ENCODE results near the gene ALMS1. TPM values are rescaled to one million over a fixed set of nuclear protein-coding genes. Genes with fewer than 3 reads are reported as not detected.
"Not testable (repeated sequence)": the region's sequence is repeated elsewhere in the genome, so short reads cannot be mapped to it uniquely, and the experiment has no call there.

Gene ALMS1
- total and polyA plus RNA-seq, 7 donors = 3.7 to 8.2 (median 6.0) TPM

DNA sequence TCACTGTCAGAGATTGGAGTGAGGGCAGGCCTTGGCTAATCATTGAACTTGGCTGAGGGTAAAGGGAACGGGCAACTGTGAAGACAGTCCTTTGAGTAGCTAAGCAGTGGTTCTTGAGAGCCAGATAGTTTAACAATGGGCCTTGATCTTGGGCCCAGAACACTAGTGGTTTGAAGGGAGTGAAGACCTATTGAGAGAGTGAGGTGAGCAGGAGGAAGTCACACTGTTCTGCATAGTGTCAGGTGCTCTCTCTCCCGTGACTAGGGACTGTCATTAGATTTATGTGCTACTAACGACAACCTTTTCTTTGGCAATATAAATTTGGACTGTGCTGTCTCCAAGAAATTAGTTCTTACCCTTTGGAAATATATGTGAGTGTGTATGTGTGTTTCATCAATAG lies 44.6 kb upstream of the ALMS1 start:
- Histone ChIP-seq H3K4me1 (no peaks in the 10 kb centered on the region), H3K4me3 (no peak overlapping the region), H3K36me3 (ENCODE audit: insufficient read depth in 1 of 2, low read depth in 1 of 2) (no peaks in the 10 kb centered on the region), H3K27me3 (ENCODE audit: insufficient read depth in 3 of 3, low read length in 2 of 3) (peaks cover 0 to 2% (median under 1%) of the 10 kb centered on the region in 3 donors), H3K27ac (no peak overlapping the region), H3K9me3 (no peaks in the 10 kb centered on the region)
- WGBS, 3 donors = 56 to 72% (median 56%) methylated on average over 3 of the region's 3 CpGs
- intact Hi-C loops (cut with DNase I) = no loop called here
- DNase-seq = no peak
- TF ChIP-seq, protein P1, sequence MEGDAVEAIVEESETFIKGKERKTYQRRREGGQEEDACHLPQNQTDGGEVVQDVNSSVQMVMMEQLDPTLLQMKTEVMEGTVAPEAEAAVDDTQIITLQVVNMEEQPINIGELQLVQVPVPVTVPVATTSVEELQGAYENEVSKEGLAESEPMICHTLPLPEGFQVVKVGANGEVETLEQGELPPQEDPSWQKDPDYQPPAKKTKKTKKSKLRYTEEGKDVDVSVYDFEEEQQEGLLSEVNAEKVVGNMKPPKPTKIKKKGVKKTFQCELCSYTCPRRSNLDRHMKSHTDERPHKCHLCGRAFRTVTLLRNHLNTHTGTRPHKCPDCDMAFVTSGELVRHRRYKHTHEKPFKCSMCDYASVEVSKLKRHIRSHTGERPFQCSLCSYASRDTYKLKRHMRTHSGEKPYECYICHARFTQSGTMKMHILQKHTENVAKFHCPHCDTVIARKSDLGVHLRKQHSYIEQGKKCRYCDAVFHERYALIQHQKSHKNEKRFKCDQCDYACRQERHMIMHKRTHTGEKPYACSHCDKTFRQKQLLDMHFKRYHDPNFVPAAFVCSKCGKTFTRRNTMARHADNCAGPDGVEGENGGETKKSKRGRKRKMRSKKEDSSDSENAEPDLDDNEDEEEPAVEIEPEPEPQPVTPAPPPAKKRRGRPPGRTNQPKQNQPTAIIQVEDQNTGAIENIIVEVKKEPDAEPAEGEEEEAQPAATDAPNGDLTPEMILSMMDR (IDR thresholded peaks at IDR 0.05) = no peak
- ATAC-seq = no peak

DNA sequence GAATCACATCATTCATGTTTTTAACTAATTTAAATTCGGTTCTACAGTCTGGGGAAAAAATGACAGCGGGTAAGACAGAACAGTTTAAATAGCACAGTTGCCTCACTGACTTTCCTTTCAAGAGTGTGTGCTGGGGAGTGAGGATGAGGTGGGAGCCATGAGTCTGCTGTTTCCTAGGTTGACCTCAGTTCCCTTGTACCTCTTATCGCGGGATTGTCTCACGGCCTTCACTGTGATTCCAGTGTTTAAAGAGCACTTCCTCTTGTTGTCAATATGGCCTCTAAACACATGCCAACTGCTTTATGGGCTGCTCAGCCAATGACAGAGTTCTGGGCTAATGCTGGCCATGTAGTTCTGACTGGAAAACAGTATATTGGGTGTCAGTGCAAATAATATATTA lies 41.6 kb upstream of the ALMS1 start:
- 72 to 75% (median 75%) methylated on average over 5 of the region's 5 CpGs for WGBS, 3 donors
- Histone ChIP-seq H3K4me1 (no peaks in the 10 kb centered on the region), H3K4me3 (no peak overlapping the region), H3K27me3 (ENCODE audit: insufficient read depth in 3 of 3, low read length in 2 of 3) (peaks cover 0 to 2% (median 2%) of the 10 kb centered on the region in 3 donors), H3K9me3 (no peaks in the 10 kb centered on the region), H3K36me3 (ENCODE audit: insufficient read depth in 1 of 2, low read depth in 1 of 2) (no peaks in the 10 kb centered on the region), H3K27ac (no peak overlapping the region)
- DNase-seq (no peak), ATAC-seq (no peak)
- intact Hi-C loops (cut with DNase I) = no loop called here
- TF ChIP-seq, protein P1 (IDR thresholded peaks at IDR 0.05) = no peak

DNA sequence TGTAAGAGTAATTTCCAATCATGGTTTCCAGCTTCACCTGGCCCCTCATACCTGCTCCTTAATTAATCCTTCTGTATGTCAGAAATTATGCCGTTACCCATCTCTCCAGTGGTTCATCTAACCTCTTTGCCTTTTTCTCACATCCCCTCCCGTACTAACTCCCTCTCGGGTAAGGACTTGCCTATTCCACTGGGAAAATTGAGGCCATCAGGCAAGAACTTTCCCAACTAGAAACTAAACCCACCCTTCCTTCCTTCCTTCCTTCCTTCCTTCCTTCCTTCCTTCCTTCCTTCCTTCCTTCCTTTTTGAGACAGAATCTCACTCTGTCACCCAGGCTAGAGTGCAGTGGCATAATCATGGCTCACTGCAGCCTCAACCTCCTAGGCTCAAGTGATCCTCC lies 40.9 kb upstream of the ALMS1 start:
- H3K4me1 ChIP-seq; intact Hi-C loops (cut with DNase I); DNase-seq; H3K36me3 ChIP-seq (ENCODE audit: insufficient read depth in 1 of 2, low read depth in 1 of 2); H3K27me3 ChIP-seq (ENCODE audit: insufficient read depth in 3 of 3, low read length in 2 of 3); H3K27ac ChIP-seq; ATAC-seq; H3K4me3 ChIP-seq; H3K9me3 ChIP-seq: not testable (repeated sequence)
- 74 to 78% (median 74%) methylated on average over 3 of the region's 3 CpGs for WGBS, 3 donors

DNA sequence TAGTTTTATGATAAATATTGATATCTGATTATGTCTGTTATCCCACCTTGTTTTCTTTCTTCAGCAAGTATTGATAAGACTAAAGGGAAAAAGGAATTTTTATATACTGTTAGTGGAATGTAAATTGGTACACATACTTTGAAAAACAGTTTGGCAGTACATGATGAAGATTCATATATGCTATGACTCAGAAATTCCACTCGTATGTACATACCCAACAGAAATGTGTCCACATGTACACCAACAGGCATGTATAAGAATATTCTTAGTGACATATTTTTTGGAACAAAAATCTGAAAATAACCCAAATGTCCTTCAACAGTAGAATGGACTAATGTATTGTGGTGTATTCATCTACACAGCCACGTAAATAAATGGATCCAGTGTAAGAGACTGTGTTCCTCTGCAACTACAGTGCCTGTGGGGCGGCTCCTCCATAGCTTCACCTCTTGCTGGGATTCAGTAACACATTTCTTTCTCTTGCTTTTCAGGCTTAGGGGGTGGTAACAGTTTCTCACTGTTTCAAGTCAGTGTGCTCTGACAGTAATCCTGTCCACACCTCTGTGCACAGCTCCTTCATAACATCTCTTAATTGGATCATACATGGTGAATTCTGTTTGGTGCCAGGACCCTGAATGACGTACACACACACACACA lies 35.5 kb upstream of the ALMS1 start:
- Histone ChIP-seq H3K4me1 (no peaks in the 10 kb centered on the region), H3K27me3 (ENCODE audit: insufficient read depth in 3 of 3, low read length in 2 of 3) (peaks cover 0 to 4% (median 3%) of the 10 kb centered on the region in 3 donors), H3K36me3 (ENCODE audit: insufficient read depth in 1 of 2, low read depth in 1 of 2) (no peaks in the 10 kb centered on the region), H3K27ac (no peak overlapping the region), H3K9me3 (no peaks in the 10 kb centered on the region), H3K4me3 (no peak overlapping the region)
- WGBS, 3 donors = 57 to 63% (median 60%) methylated on average over 4 of the region's 4 CpGs
- no peak for DNase-seq
- TF ChIP-seq, protein P1 (IDR thresholded peaks at IDR 0.05) = no peak
- intact Hi-C loops (cut with DNase I) = no loop called here
- ATAC-seq = no peak

GRCh38 chr2:73356097-73356496 lies 29.5 kb upstream of the ALMS1 start:
- TF ChIP-seq, protein P1 (IDR thresholded peaks at IDR 0.05) = no peak
- no peak overlapping the region for H3K4me3 ChIP-seq
- no peak for ATAC-seq
- no peak for DNase-seq
- no peak overlapping the region for H3K27ac ChIP-seq
- intact Hi-C loops (cut with DNase I) = no loop called here
- H3K4me1 ChIP-seq = no peaks in the 10 kb centered on the region
- WGBS, 3 donors = 86 to 94% (median 89%) methylated on average over 3 of the region's 3 CpGs
- H3K27me3 ChIP-seq (ENCODE audit: insufficient read depth in 3 of 3, low read length in 2 of 3) = peaks cover 0 to 4% (median 2%) of the 10 kb centered on the region in 3 donors
- H3K9me3 ChIP-seq = no peaks in the 10 kb centered on the region
- H3K36me3 ChIP-seq (ENCODE audit: insufficient read depth in 1 of 2, low read depth in 1 of 2) = no peaks in the 10 kb centered on the region
